NB4 (cell line): Measurements from ENCODE around the gene PRSS50.

ENCODE experiments used
- MYC ChIP-seq: IDR thresholded peaks from 2 replicates; pipeline ENCODE4 v1.6.1; 2011; ENCODE audit warnings: low read depth, low read length
- POLR2A ChIP-seq: IDR thresholded peaks from 2 replicates; pipeline ENCODE4 v1.6.1; 2011; ENCODE audit warnings: mild to moderate bottlenecking; ENCODE audit not compliant: insufficient read length; ENCODE audit errors: extremely low read depth
- TF ChIP-seq, protein P1 (sequence below): IDR thresholded peaks from one replicate; pipeline ENCODE4 v1.5.1; 2012; ENCODE audit warnings: low read depth, low read length
- TF ChIP-seq, protein P2 (sequence below): IDR thresholded peaks from 2 replicates; pipeline ENCODE4 v1.6.1; 2011; ENCODE audit warnings: low read depth, low read length

DNA sequence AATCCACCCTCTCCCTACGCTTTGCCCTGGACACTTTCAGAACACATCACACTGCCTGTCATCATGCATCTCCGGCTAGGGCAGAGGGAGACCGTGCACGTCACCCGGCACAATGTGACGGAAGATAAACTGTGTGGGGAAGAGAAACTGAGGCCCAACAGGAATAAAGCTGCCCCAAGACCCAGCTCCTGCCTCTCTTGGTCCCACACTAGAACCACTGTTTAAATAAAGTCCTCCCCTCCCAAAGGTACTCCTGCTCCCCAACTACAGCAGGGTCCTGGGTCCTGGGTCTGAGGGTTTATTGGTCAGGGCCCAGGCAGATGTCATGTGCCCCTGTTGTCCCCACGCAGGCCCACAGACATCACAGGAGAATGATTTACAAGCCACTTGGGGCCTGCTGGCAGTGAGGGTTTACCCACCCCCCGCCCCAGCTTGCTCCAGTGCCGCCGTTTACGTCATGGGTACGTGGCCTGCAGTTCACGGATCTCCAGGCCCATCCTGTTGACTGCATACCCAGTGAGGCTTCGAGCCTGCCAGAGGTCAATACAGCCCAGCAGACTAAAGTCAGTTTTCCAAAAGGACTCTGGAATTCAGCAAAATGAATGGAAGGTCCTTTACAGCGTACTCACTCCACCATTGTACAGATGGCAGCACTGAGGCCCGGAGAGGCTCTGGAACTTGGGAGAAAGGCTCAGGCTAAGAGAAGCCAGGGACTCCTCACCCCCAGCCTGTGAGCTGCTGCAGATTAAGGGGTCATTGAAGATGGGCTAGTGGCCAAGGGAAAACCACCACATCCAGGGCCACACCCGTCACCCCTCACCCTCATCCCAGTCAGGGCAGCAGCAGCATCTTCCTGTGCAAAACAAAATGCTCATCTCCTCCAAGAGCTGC is 47.4 kb downstream of the PRSS50 start:
- TF ChIP-seq POLR2A (no peak), MYC (no peak)
- TF ChIP-seq, protein P1, sequence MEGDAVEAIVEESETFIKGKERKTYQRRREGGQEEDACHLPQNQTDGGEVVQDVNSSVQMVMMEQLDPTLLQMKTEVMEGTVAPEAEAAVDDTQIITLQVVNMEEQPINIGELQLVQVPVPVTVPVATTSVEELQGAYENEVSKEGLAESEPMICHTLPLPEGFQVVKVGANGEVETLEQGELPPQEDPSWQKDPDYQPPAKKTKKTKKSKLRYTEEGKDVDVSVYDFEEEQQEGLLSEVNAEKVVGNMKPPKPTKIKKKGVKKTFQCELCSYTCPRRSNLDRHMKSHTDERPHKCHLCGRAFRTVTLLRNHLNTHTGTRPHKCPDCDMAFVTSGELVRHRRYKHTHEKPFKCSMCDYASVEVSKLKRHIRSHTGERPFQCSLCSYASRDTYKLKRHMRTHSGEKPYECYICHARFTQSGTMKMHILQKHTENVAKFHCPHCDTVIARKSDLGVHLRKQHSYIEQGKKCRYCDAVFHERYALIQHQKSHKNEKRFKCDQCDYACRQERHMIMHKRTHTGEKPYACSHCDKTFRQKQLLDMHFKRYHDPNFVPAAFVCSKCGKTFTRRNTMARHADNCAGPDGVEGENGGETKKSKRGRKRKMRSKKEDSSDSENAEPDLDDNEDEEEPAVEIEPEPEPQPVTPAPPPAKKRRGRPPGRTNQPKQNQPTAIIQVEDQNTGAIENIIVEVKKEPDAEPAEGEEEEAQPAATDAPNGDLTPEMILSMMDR: no peak
- TF ChIP-seq, protein P2, sequence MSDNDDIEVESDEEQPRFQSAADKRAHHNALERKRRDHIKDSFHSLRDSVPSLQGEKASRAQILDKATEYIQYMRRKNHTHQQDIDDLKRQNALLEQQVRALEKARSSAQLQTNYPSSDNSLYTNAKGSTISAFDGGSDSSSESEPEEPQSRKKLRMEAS: no peak
